Measurements from ENCODE around the gene PPIP5K2. TPM values are rescaled to one million over a fixed set of nuclear protein-coding genes. Genes with fewer than 3 reads are reported as not detected.

PPIP5K2 gene
- total RNA-seq, 4 donors from 2014 or later, result 53.5 to 59.0 (median 56.9) TPM

DNA sequence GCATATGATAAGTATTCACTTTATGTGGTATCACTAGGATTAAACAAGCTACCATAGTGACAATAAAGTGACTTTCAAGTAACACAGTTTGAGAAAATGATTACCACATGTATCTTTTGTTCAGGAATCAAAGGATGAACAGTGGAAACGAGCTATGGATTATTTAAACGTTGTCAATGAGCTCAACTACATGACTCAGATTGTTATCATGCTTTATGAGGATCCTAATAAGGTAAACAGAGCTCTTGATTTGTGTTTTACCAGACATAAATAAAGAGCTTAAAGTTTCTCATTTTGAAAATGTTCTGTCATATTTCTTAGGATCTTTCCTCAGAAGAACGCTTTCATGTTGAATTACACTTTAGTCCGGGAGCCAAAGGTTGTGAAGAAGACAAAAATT lies 57.4 kb downstream of the PPIP5K2 start:
- TF ChIP-seq, protein P1, sequence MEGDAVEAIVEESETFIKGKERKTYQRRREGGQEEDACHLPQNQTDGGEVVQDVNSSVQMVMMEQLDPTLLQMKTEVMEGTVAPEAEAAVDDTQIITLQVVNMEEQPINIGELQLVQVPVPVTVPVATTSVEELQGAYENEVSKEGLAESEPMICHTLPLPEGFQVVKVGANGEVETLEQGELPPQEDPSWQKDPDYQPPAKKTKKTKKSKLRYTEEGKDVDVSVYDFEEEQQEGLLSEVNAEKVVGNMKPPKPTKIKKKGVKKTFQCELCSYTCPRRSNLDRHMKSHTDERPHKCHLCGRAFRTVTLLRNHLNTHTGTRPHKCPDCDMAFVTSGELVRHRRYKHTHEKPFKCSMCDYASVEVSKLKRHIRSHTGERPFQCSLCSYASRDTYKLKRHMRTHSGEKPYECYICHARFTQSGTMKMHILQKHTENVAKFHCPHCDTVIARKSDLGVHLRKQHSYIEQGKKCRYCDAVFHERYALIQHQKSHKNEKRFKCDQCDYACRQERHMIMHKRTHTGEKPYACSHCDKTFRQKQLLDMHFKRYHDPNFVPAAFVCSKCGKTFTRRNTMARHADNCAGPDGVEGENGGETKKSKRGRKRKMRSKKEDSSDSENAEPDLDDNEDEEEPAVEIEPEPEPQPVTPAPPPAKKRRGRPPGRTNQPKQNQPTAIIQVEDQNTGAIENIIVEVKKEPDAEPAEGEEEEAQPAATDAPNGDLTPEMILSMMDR (IDR thresholded peaks at IDR 0.05; ENCODE audit: low read depth), result no peak

DNA sequence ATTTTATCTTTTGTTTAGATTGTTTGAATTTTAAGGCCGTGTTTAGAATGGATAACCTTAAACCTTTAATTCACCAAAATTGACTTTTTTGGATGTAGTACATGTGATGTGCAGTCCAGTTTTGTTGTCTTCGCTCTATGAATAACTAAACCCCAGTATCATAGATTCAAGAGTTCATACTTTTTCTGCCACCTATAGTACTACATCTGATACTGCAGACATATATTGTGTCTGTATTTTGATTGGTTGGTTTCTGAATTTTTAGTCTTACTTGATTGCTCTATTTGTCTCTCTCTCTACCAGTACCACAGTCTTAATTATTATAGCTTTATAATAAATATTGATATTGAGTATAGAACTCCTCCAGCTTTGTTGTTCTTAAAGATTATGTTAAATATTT lies 58.1 kb downstream of the PPIP5K2 start:
- TF ChIP-seq, protein P1 (IDR thresholded peaks at IDR 0.05; ENCODE audit: low read depth), result no peak

DNA sequence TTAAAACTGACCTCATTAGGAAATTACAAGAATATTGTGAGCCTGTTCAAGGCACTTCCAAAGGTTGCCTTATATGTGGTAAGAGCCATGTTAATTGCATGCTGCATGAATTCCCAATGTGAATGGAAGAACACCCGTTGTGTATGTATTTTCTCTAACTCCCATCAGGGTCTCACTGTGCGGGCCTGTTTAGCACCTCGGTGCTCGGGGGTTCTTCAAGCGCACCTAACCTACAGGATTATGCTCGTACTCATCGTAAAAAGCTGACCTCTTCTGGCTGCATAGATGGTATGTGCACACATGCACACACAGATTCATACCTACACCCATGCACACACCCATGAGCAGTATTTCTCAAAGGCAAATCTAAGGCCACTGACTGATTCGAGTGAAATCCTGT lies 66.1 kb downstream of the PPIP5K2 start:
- TF ChIP-seq, protein P1 (IDR thresholded peaks at IDR 0.05; ENCODE audit: low read depth), result no peak

DNA sequence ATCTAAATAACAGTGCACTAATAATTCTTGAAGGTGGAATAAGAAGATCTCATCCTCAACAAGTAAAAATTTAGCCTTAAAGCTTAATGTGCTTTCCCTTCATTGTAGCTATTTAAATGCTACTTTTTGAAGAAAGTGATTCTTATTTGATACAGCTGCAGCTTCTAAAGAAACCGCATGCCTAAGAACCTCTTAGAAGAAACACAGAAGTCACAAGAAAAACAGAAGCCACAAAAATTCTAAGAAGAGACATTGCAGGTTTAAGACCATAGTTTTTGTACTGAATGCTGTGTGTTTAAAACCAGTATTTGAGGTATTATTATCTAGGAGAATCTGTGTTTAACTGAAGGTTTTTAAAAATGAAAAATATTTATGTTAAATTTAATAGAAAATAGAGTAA lies 68.3 kb downstream of the PPIP5K2 start:
- TF ChIP-seq, protein P1 (IDR thresholded peaks at IDR 0.05; ENCODE audit: low read depth), result no peak

DNA sequence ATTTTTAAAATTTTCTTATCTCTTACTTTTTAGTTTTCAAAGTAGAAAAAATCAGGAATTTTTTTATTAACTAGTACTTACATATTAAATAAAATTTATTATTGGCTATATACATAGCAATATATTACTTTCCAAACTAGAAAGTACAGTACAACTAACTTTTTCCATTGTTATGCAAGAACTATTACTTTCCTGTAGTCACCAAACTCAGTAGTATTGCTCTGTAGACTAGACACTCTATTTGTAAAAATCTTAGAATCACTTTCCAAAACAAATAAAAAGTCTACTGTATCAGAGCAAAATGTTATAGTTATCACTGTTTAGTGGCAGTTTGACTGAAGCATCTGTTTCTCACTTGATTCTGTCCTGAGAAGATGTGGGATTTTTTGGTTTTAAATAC lies 83.1 kb downstream of the PPIP5K2 start:
- TF ChIP-seq, protein P1 (IDR thresholded peaks at IDR 0.05; ENCODE audit: low read depth), result no peak

DNA sequence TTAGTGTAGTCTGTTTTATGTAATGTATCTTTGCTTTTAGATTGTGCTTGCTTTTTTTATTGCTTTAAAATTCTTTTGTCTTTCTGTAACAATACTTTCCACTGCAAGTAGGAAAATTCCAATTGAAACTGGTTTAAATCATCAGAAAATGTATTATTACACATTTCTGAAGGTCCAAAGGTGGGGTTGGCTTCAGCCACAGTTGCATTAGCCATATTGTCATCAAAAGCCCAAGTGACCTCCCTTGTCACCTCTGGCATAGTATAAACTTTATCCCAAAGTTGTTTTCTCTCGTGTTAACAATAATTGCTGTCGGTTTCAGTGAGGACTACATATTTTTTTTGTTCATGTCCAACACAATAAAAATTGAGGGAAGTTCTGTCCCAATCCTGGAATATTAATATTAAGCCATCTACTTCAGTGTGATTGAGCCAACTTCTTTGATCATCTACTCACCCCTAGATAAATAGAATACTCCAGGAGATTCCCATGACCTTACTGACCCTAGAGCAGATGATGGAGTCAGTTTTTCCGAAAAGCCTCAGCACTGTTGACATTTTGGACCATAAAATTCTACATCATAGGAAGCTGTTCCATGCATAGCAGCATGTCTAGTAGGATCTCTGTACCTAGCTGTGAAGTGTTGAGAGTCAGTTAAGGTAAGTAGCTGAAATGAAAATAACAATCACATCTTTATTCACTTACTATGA lies 86.0 kb downstream of the PPIP5K2 start:
- TF ChIP-seq, protein P1 (IDR thresholded peaks at IDR 0.05; ENCODE audit: low read depth), result no peak

DNA sequence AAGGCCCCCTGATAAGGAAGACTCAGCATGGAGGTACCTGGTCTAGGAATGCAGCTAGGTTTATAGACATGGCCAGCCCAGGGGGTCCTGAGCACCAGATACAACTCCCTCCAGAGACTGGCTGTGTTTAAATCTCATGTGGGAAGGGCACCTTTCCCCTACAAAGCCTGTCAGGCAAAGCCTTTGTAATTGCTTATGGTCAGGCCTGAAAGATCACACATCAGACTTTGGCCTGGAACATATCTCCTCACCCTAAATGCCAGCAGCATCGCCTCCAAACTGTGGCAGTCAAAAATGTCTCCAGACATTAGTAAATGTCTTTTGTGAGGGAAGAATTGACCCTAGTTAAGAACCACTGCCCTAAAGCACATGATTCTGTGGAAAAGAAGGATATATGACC lies 86.9 kb downstream of the PPIP5K2 start:
- TF ChIP-seq, protein P1 (IDR thresholded peaks at IDR 0.05; ENCODE audit: low read depth), result no peak

Data from subcutaneous adipose tissue (tissue), 4 donors.